ENCODE results near the gene ARID1A.
"Not testable (repeated sequence)": the region's sequence is repeated elsewhere in the genome, so short reads cannot be mapped to it uniquely, and the experiment has no call there.

ARID1A gene

DNA sequence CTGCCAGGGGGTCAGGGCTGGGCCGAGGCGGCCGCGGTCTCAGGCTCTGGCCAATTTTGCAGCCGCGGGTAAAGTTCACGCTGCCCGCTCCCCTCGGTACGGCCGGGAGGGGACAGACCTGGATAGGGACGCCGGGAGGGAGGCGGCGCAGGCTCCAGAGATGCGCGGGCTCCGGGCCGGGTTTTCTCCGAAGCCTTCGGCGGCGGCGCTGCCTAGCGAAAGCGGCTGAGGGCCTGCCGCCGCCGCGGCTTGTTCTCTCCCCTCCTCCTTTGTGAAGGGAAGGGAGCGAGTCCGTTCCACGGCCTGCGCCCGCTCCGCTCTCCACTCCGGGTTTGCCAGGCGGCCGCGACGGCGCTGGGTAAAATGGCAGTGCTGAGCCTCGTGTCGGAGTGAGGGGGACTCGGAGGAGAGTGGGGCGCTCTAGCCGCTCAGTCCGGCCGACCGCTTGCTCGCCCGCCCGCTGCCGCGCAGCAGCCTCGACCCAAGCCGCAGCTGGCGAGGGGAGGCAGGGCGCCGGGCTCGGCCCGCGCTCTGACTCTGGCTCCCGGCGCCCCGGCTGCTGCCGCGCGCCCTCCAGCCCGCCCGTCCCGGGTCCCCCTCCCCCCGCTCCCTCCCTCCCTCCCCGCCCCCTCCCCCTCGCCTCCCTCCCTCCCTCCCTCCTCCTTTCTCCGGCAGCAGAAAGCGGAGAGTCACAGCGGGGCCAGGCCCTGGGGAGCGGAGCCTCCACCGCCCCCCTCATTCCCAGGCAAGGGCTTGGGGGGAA is at the start of gene ARID1A:
ARID1A (plus strand) TSS at position 660 of the 763 bp plus-strand sequence. CDS start 389 bp downstream, outside the sequence.
- DNase-seq (ENCODE audit: low read depth), result peak; percentile 92

GRCh38 chr1:26664802-26665201 is 31.0 kb upstream of the ARID1A start:
- no peak for DNase-seq (ENCODE audit: low read depth)

GRCh38 chr1:26666855-26667254 is 29.0 kb upstream of the ARID1A start:
- DNase-seq (ENCODE audit: low read depth), result no peak

GRCh38 chr1:26668106-26668786 is 27.6 kb upstream of the ARID1A start:
- DNase-seq (ENCODE audit: low read depth), result not testable (repeated sequence)

- peak; percentile 23 for DNase-seq (ENCODE audit: low read depth)
Observed at GRCh38 chr1:26677306-26678115, 18.3 kb upstream of the ARID1A start.

DNA sequence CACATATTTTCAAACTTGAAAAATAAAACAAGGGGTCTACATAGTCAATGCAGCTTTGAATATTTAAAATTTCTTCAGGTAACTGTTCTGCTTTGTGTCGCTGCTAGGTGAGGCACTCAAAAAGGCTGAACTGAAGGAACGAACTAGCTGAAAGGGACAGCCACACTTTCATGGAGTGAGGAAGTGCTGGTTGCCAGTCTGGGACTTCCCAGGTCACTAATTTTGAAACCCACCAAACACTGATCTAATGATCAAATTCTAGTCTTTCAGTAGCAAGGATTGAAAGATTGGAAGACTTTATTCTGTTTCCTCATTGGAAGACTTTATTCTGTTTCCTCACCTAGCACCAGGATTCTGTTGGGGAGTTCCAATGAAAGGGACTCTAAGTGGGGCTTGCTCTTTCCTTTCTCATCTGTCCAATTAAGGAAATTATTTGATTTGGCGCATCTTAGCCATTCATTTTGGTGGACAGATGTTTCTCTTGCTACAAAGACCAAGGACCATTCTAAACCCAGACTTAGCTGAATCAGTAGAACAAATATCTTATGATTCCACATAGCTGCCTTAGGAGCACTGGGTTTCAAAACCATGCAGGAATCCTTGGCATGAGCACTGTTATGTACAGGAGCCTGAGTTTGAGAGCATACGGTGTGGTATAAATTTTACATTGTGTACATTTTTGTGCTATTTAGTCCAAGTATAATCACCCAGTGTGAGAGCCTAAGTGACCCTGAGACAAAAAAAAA is 10.9 kb upstream of the ARID1A start:
- DNase-seq (ENCODE audit: low read depth), result no peak

- no peak for DNase-seq (ENCODE audit: low read depth)
Observed at GRCh38 chr1:26686795-26687194, 9.0 kb upstream of the ARID1A start.

GRCh38 chr1:26689504-26689903 is 6.3 kb upstream of the ARID1A start:
- DNase-seq (ENCODE audit: low read depth), result no peak

GRCh38 chr1:26690157-26690556 is 5.7 kb upstream of the ARID1A start:
- DNase-seq (ENCODE audit: low read depth), result no peak

- no peak for DNase-seq (ENCODE audit: low read depth)
Observed at GRCh38 chr1:26690576-26691031, 5.2 kb upstream of the ARID1A start.

- peak; percentile 67 for DNase-seq (ENCODE audit: low read depth)
Observed at GRCh38 chr1:26692211-26692792, 3.5 kb upstream of the ARID1A start.

DNA sequence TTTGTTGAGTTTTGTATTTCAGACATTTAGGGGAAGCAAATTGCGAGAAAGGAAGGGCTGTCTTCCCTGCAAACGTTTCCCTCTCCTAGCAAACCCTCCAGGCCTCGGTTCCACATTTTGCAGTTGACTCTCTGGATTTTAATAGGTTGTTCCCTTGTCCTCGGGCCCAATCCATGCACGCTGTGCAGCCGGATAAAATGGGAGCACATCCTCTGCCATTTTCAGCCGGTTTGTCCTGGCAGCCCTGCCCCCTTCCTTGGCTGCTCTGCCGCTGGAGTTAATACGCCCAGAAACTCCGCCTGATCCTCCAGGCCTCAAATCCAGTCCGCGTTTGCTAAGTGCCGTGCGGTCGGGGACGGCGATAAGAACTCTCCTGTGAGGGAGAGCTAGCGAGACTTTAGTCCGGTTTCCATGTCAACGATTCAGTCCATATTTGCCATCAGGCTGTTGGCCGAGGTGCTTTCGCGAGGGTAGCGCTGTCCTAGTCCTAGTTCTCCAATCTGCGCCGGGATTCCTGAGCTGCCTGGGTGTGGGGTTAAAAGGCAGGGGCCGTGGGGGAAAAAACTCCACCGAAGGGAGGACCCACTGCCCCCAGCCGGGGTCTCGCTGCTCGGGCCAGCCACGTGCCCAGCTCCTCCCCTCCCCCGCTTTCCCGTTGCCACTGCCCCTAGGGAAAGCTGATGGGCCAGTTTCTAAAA is 2.9 kb upstream of the ARID1A start:
- DNase-seq (ENCODE audit: low read depth), result peak; percentile 77

DNA sequence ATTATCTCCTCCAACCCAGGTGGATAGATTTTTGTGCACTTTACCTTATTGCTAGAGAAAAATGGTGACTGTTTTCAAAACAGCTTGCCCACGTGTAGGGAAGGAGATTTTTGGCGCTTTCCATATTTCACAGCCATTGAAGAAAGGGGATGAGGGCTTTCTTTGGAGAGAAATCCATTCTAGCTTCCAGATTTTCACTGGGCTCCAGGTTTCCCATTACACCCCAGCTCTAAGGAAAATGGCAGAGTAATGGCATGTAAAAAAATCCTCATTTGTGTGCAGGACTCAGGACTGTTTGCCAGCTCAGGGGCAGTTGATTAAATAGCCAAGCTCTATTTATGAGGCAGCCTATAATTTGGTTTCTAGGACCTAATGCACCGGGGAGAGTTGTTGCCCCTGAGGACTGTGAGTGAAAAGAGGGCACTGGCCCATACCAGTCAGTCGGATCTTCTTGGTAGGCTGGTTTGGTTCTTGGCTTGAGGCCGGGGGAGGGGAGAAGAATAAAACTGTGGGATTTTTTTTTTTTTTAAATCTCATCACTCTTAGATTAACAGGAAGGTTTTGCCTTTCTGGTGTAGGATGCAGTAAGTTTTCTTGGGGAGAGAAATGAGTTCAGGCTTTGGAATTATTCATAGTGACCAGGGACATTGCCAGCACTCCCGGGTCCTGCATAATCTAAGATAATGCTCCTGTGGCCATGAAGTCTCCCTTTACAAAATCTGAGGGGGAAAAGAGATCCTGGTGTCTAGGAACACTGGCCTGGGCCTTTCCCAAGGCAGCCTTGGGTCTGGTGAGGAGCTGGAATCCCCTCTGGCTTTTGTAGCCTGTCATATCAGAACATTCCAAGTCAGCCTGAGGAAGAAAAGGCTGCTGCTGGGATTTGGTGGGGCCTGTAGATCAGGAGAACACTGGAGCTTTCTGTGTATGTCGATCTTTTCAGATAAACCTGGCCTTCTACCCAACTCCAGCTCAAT is 1.9 kb upstream of the ARID1A start:
- DNase-seq (ENCODE audit: low read depth), result no peak

DNA sequence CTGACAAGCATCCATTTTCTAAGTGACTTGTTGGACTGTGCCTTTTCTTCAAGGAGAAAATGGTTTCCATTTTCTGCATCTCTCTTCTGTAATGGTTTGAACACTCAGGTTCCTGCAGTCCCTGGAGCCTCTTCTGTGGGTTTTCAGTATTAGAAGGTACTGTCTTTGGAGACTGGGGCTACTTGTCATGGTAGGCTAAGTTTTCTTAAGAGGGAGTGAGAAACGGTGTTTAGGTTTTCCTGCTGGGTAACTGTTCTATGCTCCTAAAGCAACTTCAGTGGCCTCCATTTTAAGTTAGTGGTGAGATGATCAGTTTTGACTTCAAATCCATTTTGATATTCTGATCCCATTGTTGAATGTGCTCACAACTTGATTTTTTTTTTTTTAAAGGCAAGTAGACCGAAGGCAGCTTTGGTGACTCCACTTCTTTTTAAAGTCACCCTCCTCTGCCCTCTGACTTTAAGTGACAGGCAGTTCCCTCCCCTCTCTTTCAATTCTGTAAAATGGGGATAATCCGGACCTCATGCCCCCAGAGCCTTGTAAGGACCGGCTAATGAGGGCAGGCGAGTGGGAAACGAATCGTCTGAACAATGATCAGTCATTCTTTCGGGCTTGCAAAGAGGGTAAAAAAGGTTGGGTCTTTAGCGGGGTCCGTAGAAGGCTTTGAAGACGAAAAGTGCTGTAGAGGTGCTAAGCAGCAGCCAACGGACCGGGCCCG is 1.0 kb upstream of the ARID1A start:
- DNase-seq (ENCODE audit: low read depth), result peak; percentile 3

- DNase-seq (ENCODE audit: low read depth), result peak; percentile 12
Observed at GRCh38 chr1:26696119-26696653, 371 bp downstream of the ARID1A start.

GRCh38 chr1:26696654-26697430 is 1.0 kb downstream of the ARID1A start:
- DNase-seq (ENCODE audit: low read depth), result peak; percentile 59

GRCh38 chr1:26697431-26697977 is 1.7 kb downstream of the ARID1A start:
- no peak for DNase-seq (ENCODE audit: low read depth)
